Activated CD8-positive, alpha-beta memory T cell treated with anti-CD3 and anti-CD28 coated beads, Interleukin-2, amount 50 U/mL, for 1 hour (primary cell): ENCODE data around the gene LRRFIP1.

Experiments used
- DNase-seq: peaks from one replicate; pipeline ENCODE4 v3.0.0-alpha.2; 2020; ENCODE audit errors: extremely low read depth

Gene LRRFIP1

DNA sequence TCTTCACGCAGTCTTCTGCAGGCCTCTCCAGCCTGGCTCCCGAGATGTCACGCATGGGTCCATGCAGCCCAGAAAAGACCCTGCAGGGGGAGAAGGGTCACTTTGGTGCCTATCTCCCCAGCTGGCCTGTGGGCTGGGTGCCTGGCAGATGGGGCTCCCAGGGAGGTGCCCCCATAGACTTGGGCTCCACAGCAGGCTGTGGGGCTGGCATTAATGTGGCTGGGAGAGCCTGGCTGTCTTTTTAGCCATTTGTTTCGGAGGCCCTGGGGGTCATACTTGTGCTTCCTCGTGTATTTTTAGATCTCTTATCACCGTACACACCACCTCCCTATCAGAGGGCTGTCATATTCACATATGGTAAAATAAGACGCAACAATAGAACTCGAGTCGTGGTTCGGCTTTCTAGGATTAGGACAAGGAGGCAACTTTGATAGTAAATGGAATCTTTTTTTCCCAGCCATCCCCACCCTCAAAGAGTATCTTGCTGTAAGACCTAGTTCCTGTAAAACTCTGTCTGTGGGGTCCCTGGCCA, 74.5 kb downstream of the LRRFIP1 start:
- no peak for DNase-seq

- no peak for DNase-seq
Observed at GRCh38 chr2:237702441-237703391, 75.3 kb downstream of the LRRFIP1 start.

DNA sequence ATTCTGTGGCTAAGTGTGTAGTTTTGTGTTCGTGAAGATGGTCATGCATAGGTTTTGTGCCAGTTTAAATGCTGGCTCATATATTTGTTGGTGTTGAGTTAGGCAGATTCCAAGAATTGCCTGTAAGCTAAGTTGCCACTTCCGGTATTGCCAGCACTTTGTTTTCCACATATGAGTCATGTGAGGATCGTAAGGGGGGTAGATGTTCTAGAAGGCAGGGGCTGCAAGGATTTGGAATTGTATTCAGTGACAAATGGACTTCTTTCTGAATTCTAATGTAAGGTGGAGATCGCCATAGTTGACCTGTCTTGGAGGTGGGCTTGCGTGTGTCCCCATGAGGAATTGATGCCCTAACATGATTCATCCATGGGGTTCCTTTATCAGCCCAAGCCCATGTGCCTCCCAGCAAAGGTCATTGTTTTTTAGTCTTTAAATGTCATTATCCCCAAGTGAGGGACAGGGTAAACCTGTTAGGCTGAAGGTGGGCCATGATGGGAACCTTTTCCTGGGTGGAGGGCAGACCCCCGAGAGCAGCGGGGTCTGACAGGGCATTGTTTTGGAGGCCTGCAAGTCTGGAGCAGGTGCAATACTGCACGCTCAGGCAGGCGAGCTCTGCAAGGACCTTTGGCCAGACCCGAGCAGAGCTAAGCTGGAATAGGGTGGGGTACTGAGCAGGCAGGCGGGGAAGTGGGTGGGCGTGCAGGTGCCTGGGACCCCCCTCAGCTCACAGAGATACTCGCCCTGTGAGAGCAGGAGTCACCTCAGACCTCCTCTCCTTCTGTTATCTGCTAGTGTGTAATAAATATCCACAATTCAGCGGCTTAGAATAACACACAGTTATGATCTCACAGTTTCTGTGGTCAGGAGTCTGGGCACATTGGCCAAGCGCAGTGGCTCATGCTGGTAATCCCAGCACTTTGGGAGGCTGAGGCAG, 77.4 kb downstream of the LRRFIP1 start:
- no peak for DNase-seq

DNA sequence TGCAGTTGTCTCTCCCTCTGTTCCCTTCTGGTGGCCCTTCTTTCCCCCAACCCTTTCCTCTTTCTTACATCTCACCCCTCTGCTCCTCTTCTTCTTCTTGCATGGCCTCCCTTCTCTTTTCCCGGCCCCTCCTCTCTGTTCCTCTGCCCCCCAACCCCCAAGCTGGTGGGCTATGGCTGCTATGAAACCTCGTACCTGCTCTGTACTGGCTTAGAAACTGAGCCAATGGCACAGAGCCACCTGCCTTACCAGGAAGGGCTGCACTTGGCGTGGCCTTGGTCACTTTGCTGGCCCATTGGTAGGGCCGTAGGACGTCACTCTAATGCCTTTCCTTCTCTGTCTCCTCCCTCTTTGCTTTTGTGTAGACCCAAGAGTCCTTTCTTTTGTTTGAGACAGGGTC, 78.9 kb downstream of the LRRFIP1 start:
- no peak for DNase-seq

DNA sequence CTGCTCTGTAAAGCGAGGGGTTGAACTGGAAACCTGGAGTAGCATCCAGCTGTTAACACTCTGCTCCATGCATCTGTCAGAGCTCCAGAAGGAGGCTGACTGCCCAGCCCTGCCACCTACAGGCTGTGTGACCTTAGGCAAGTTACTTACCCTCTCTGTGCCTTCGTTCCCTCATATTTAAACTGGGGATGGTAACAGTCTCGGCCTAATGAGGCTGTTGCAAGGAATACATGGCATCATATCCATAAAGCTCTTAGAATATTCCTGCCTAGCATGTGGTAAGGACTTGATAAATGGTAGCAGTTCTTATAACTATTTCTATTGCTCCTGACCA, 80.6 kb downstream of the LRRFIP1 start:
- DNase-seq, result no peak

DNA sequence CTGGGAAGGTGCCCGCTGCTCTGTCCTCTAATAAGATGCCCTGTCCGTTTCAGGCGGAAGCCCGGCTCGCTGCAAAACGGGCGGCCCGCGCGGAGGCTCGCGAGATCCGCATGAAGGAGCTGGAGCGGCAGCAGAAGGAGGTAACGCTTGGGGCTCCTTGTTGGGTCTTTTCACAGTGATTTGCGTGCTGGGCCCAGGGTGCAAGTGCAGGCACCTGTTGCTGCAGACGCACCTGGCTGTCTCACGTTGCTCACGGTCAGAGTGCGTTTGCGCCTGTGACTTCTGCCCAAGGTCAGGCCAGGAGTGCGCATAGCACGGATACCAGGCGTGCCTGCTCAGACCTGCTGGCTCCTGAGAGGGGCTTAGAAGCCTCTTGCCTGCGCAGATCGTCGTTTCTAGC, 81.1 kb downstream of the LRRFIP1 start:
- no peak for DNase-seq

- no peak for DNase-seq
Observed at GRCh38 chr2:237708961-237709360, 81.6 kb downstream of the LRRFIP1 start.

- no peak for DNase-seq
Observed at GRCh38 chr2:237711458-237712150, 84.2 kb downstream of the LRRFIP1 start.

- DNase-seq, result no peak
Observed at GRCh38 chr2:237712477-237713377, 85.3 kb downstream of the LRRFIP1 start.

- DNase-seq, result no peak
Observed at GRCh38 chr2:237714690-237715458, 87.5 kb downstream of the LRRFIP1 start.

DNA sequence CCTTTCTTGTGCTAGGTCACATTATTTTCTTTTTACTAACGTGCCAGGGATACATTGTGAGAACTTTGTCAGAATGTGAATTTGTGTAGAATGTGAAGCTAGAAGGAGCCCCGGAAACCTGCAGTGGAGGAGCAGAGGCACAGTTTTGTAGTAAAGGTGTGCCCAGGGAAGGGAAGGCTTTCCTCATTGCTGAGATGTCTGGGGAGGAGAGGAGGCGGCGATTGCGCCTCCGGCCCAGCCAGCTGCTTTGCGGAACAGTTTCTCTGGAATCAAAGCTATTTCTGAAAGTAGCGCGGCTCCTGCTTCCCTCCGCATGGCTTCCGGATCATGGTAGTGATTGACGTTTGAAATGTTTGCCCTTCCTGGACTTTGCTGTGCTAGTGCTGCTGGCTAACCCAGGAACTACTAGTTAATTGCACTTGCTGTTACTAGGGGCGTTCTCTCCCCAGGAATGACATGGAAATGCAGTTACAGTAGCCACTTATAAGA, 88.1 kb downstream of the LRRFIP1 start:
- DNase-seq, result no peak

DNA sequence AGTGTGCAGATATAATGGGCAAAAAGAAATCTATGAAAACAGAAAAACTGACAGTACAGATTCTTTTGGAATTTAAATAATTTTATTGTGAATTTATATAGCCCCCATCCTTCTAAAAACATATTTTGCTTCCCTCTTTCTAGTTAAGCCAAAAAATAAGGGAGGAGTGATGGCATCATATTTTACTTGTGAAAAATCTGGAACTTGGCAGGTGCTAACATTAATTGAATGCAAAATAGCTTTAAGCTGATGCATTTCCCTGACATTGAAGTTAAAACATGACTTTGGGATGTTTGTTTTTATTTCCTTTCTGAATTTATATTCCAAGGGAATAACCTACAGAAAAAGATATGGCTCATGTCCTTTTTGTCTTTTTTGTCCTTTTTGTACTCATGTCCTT, 88.6 kb downstream of the LRRFIP1 start:
- DNase-seq, result no peak

DNA sequence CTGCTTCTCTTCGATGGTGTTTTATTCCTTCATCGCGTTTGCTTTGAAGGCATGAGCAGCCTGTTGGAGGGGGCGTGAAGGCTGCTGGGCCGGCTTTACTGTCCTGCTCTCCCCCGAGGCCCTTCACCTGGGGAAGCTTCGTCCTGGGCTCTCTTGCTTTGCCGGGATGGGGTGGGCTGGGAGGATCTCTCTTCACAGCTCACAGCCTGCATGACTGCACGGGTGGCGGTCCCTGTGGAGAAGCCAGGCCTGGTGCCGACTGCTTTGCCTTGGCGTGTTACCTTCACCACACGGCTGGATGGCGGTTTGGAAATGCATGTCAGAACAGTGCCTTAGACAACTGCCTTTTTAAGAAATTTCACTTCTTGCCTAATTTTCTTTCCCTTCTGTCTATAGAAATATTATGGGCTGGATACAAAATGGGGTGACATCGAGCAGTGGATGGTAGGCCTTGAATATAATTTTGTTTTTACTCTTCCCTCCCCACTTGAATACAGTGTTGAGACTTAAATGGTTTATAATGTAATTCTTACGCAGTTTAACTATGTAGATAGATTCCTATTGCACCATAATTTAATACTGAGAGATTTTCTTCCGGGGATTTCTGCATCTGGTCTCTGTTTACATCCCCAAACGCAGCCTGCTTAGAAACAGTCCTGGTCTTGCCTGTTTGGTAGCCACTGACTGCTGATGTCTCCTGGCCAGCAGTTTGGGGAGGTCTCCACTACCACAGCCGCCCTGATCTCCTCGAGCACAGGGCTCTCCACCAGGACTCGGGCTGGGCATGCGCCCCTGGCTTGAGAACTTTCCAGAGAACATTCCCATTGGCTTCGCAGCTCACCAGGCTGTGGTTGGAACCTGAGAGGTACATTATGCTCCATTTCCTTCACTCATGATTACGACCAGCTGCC, 90.2 kb downstream of the LRRFIP1 start:
- no peak for DNase-seq

- DNase-seq, result no peak
Observed at GRCh38 chr2:237718277-237718634, 90.9 kb downstream of the LRRFIP1 start.

DNA sequence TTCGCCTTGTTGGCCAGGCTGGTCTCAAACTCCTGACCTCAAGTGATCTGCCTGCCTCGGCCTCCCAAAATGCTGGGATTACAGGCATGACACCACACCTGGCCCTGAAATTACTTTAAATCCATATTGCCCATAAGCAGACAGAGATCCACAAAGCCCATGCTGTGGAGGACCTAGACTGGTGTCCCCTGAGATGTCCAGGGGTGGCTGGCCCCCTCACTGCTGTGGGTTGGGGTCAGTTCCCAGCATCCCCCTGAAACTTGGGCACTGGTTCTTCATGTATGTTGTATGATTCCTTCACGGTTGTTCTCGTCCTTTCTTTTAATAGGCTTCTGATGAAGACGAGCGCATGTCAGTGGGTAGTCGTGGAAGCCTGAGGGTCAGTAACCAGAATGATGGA, 93.1 kb downstream of the LRRFIP1 start:
- DNase-seq, result no peak

- DNase-seq, result no peak
Observed at GRCh38 chr2:237720957-237721356, 93.6 kb downstream of the LRRFIP1 start.

- DNase-seq, result no peak
Observed at GRCh38 chr2:237721458-237721857, 94.1 kb downstream of the LRRFIP1 start.

GRCh38 chr2:237722616-237723015, 95.2 kb downstream of the LRRFIP1 start:
- DNase-seq, result no peak

GRCh38 chr2:237723023-237723422, 95.6 kb downstream of the LRRFIP1 start:
- DNase-seq, result no peak
